Sigmoid colon (tissue), 4 donors: ENCODE measurements around the gene IFIT1.

Source experiments
- CTCF ChIP-seq, 4 experiments: fragments of 450-650 bp in 3 of 4; fragments of 200-600 bp in 1 of 4; IDR thresholded peaks; one replicate each; pipeline ENCODE4 v1.5.1; 2016 to 2019; ENCODE audit warnings: antibody characterized with exemption in 4 of 4, mild to moderate bottlenecking in 3 of 4, moderate library complexity in 2 of 4
- EP300 ChIP-seq, 4 donors: sonication (generic); formaldehyde crosslinking; IDR thresholded peaks; one replicate each; pipeline ENCODE4 v1.6.1; 2017; ENCODE audit warnings: antibody characterized with exemption in 4 of 4

- TF ChIP-seq CTCF (IDR thresholded peaks at IDR 0.05) (no peak), EP300 (IDR thresholded peaks at IDR 0.05) (no peak)
Observed at GRCh38 chr10:89352802-89353201, 39.6 kb upstream of the IFIT1 start.
